Activated gamma-delta T cell treated with Interleukin-2 at 50 U/mL for 16 hours (primary cell): Measurements from ENCODE around the gene ADCY5.
"Not testable (repeated sequence)": the region's sequence is repeated elsewhere in the genome, so short reads cannot be mapped to it uniquely, and the experiment has no call there.

ENCODE experiments used
- DNase-seq: peaks from one replicate; pipeline ENCODE4 v3.0.0-alpha.2; 2020

Gene ADCY5

DNA sequence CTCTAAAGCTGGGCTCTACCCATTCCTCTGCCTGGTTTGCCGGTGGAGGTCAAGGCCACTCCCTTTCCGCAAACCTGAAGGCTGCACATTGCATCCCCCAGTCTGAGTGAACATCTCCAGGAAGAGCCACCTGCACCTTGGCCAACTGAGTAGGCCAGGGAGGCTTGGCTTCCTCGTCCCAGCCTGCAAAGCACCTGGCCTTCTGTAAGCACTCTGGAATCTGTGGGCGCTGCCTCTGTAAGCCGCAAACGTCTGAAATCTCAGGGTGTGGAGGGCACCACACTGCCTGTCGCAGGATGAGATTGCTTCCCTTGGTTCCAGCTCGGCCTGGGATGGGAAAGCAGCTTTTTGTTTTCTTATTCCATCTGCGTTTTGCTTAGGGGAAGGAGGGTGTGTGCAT is 165.8 kb downstream of the ADCY5 start:
- DNase-seq = no peak

DNA sequence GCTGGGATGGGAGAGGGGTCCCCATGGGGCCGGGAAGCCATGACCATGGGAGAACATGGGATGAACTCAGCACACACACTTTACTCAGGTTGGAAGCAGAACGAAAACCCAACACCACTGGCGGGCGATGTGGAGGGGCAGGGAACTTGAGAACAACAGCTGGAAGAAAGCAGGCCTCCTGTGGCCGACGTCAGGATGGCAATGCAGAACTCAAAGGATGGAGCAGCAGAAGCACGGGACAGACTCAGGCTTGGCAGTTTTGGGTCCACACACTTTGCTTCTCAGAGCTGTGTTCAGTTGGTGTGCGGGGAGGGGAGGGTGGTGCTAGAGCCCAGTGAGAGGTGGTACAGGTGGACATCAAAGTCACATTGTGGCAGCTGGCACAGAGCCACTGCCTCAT is 166.4 kb downstream of the ADCY5 start:
- DNase-seq = no peak

- DNase-seq = no peak
These were observed 167.0 kb downstream of the ADCY5 start for GRCh38 chr3:123281929-123282328.

DNA sequence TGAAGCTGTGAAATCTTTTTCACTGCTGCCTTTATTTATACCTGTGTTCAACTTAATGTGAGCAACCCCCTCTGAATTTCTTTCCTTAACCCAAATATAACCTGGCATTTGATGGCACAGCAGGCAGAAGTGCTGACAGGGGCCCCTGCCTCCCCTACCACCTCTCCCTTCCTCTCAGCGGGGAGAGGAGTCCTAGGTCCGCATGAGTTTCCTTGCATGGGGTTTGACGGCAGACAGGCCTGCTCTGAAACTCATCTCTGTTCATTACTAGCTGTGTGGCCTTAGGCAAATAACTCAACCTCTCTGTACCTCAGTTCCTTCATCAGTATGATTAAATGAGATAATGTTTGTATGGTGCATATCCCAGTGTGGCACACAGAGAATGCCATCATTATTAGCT is 167.5 kb downstream of the ADCY5 start:
- DNase-seq = no peak

DNA sequence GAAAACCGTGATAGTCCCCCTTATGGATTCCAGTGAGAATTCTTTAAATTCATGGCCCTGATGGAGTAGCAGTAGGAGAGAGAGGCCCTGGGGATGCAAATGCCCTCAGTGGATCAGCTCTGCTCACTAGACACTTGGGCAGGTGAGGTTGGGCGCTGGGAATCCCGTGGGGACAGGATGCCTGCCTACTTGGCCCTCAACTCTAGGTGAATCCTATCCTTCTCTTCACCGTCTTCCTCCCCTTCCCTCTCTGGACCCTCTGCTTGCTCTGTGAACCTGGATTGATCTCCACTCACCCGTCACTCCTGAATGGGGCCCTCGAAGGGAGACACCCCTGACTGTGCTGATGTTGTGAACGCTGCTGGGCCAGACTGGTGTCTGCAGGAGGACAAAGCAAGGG is 169.8 kb downstream of the ADCY5 start:
- no peak for DNase-seq

DNA sequence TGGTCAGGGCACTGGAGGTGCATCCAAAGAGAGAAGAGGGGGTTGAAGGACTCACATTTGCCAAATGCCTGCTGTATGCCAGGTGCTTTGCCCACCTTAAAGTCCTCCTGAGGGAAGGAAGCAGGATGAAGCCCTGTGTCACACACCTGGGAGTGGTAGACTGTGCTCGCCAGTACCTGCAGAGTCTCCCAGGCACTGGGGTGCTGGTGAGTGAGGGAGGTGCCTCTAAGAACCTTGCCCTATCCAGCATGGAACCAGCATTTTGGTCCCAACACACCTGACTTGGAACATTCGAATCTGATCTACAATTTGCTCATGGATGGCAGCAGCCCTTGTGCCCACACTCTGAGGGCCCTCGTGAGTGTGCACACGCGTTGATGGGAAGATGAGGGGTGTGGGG is 170.4 kb downstream of the ADCY5 start:
- DNase-seq = no peak

- no peak for DNase-seq
These were observed 171.8 kb downstream of the ADCY5 start for GRCh38 chr3:123277106-123277505.

- DNase-seq = no peak
These were observed 172.4 kb downstream of the ADCY5 start for GRCh38 chr3:123276346-123277006.

DNA sequence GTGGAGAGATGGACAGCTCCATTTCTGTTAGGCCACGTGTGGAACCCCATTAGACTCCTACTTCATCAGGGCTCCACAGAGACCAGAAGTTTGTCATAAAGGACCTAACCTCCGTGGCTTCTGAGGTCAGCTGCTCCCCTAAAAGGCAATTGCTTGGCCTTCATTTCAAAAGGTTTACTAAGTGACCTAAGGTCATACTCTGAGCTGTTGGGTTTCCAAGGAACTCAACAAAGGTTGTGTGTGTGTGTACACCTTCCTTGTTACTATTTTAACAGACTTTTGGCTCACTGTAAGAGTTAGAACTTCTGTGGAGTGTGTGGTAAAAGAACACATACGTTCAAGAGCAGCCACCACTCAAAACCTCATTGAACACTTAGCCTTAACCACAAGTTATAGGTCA is 173.2 kb downstream of the ADCY5 start:
- no peak for DNase-seq

DNA sequence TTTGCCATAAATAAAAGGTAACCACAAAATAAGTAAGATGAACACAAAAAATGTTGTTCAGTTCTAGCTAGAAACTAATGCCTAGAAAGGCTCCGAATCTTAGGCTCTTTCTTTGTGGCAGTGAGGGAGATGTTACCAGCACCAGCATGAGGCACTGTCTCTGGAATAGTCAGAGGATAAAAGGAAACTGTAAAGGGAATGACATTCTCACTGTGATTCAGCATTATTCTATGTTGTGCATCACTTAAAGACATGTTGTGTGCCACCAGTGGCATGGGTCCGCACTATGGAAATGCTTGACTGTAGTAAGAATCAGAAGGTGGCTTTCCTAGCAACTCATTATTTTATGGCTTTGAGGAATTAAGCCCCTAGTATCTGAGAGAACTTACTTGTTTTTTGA is 176.3 kb downstream of the ADCY5 start:
- no peak for DNase-seq

GRCh38 chr3:123271466-123272159 is 177.3 kb downstream of the ADCY5 start:
- DNase-seq = no peak

DNA sequence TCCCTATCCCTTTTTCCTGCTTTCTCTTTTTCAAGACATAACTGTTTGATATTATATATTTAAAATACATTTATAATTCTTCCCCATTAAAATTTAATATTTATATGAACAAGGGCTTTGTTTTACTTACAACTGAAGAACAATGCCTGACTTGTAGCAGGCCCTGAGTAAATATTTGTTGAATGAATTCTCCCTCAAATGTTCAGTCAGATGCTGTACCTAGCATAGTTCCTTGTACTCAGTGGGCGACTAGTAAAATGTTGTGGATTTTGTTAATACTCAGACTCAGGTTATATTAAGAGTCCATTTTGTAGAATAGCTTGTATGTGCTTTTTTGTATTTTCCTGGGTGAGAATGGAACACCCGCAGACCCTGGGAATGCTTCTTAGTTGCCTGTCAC is 178.1 kb downstream of the ADCY5 start:
- no peak for DNase-seq

GRCh38 chr3:123267821-123268220 is 181.1 kb downstream of the ADCY5 start:
- DNase-seq = no peak

- DNase-seq = no peak
These were observed 184.9 kb downstream of the ADCY5 start for GRCh38 chr3:123263941-123264340.

DNA sequence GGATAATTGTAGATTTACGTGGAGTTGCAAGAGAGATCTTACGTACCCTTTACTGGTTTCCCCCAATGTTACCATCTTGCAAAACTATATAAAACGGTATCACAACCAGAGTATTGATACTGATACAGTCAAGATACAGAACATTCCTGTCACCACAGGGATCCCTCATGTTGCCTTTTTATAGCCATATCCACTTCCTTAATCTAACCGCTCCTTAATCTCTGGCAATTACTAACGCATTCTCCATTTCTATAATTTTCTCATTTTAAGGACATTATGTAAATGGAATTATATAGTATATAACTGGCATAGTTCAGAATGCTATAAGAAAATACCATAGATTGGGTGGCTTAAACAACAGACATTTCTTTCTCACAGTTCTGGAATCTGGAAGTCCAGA is 186.0 kb downstream of the ADCY5 start:
- no peak for DNase-seq

DNA sequence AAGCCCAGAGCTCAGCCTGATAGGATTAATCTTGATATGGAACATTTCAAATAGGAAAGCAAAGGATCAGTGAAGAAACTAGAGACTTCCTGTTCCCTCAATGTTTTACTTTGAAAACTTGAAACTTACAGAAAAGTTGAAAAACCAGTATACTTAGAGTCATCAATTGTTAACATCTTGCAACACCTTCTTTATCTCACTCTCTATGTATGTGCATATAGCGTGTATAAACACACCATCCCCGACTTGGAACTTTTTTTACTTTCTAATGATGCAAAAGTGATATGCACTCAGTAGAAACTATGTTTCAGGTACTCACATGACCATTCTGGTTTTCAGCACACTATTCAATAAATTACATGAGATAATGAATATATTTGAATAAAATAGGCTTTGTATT is 186.7 kb downstream of the ADCY5 start:
- no peak for DNase-seq

DNA sequence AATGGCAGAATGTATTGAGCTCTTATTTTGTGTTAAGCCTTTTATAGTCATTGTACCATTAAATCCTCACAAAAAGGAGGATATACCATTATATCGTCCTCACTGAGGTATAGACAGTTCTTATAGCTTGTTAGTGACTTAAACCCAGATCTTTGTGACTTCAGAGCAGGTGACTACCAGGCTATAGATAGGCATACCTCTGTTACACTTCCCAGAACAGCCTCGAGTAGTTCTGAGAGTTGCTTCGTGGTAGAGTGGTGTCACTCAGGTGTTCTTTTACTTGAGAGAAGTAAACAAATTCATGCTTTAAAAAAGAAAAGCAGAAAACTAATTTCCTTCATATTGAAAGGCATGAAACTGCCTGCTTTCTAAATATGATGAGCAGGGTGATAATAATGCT is 187.2 kb downstream of the ADCY5 start:
- no peak for DNase-seq

DNA sequence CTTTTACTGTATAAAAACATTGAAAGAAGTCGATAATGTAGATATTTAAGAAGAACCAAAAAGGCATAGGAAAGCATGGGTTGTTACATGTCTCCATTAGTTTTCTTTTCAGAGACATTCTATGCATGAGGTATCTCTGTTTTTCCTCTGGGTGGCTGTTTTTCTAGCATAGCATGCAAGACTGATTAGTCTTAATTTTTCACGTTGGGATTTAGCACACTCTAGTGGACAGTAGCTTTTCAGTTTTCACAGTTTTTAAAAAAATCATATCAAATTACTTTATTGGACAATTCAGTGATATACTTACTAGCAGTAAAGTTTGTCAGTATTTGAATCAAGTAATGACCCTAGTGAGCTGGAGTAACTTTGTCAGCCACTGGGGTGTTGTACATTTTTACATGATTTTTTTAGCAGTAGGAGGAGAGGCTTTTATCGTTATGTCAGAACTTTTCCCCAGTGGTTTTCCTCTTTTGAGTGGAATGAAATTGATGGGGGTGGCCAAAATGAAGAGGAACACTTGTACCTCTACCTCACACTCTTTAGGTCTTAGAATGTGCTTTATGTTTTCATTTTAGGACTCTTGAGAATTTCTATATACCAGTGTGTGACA is 190.0 kb downstream of the ADCY5 start:
- DNase-seq = no peak

- no peak for DNase-seq
These were observed 190.5 kb downstream of the ADCY5 start for GRCh38 chr3:123258359-123258758.

- DNase-seq = no peak
These were observed 192.6 kb downstream of the ADCY5 start for GRCh38 chr3:123256256-123256655.

GRCh38 chr3:123246866-123247265 is 202.0 kb downstream of the ADCY5 start:
- DNase-seq = no peak

- DNase-seq = peak; percentile 6
These were observed 204.8 kb downstream of the ADCY5 start for GRCh38 chr3:123244128-123244527.

DNA sequence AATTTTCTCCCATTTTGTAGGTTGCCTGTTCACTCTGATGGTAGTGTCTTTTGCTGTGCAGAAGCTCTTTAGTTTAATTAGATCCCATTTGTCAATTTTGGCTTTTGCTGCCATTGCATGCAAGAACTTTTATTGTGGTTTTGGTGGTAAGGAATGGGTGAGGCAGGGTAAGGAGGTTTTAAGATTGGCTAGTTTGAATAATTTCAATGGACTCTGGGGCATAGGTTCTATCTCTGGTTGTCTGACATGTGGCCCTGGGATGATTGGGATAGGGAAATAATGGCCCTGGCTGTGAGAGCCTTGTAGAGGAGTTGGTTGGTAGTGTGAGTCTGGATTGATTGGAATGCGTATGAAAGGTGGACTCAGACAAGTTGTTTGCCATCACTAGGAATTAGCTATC is 209.1 kb downstream of the ADCY5 start:
- DNase-seq = no peak

- not testable (repeated sequence) for DNase-seq
These were observed 209.7 kb downstream of the ADCY5 start for GRCh38 chr3:123239186-123239585.

DNA sequence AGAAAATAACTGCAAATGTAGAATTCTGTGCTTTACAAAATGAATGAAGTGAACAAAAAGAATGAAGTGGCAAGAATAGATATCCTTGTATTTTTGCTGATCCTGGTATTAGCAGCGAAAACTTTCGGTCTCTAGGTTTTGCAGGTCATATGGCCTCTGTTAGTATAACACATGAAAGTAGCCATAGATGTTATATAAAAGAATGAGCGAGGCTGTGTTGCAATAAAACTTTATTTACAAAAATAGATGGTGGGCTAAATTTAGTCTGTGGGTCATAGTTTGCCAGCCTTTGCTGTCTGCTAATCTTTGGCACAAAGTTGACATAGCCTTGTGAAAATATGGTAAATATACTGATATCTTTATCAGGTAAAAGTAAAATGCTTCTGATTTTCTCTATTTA is 212.0 kb downstream of the ADCY5 start:
- DNase-seq = no peak
